Breast epithelium (tissue), 4 donors: ENCODE measurements around the gene MAGI3. TPM values are rescaled to one million over a fixed set of nuclear protein-coding genes. Genes with fewer than 3 reads are reported as not detected.

Experiments used
- DNase-seq, 2 donors: peaks; one replicate each; pipeline ENCODE4 v3.0.0-alpha.2; 2019; ENCODE audit warnings: low spot score in 2 of 2
- H3K27ac ChIP-seq, 2 donors: fragments of 200-600 bp; sonication (generic) in 1 of 2; one replicate each; pipeline ENCODE4 v1.5.1; 2016 to 2019; ENCODE audit warnings: mild to moderate bottlenecking in 1 of 2
- H3K27me3 ChIP-seq, 2 donors: fragments of 200-600 bp; sonication (generic) in 1 of 2; one replicate each; pipeline versions ENCODE4 v1.5.1 to v1.6.0; 2017 to 2019; ENCODE audit warnings: control low read depth in 1 of 2, mild to moderate bottlenecking in 1 of 2
- H3K36me3 ChIP-seq: fragments of 200-600 bp; one replicate; pipeline ENCODE4 v1.5.1; 2019
- H3K4me1 ChIP-seq, 2 donors: fragments of 200-600 bp; sonication (generic); one replicate each; pipeline ENCODE4 v1.5.1; 2016 to 2019; ENCODE audit warnings: control low read depth in 1 of 2
- H3K4me3 ChIP-seq, 3 donors: fragments of 200-600 bp; sonication (generic); 1 replicate in 2 of 3; 2 replicates in 1 of 3; pipeline ENCODE4 v1.5.1; 2016 to 2019; ENCODE audit warnings: mild to moderate bottlenecking in 3 of 3, moderate library complexity in 2 of 3
- H3K9me3 ChIP-seq, 2 donors: fragments of 200-600 bp; sonication (generic) in 1 of 2; one replicate each; pipeline ENCODE4 v1.5.1; 2016 to 2019; ENCODE audit warnings: control low read depth in 1 of 2
- CTCF ChIP-seq, 3 donors: fragments of 450-650 bp; IDR thresholded peaks; one replicate each; pipeline ENCODE4 v1.5.1; 2016 to 2017; ENCODE audit warnings: antibody characterized with exemption in 3 of 3, mild to moderate bottlenecking in 3 of 3, moderate library complexity in 3 of 3
- POLR2A ChIP-seq: fragments of 450-650 bp; IDR thresholded peaks from one replicate; pipeline ENCODE4 v1.6.1; 2016; ENCODE audit warnings: antibody characterized with exemption, mild to moderate bottlenecking, moderate library complexity
- POLR2AphosphoS5 ChIP-seq, 3 donors: sonication (generic); formaldehyde crosslinking; IDR thresholded peaks; one replicate each; pipeline ENCODE4 v1.6.1; 2017; ENCODE audit warnings: antibody characterized with exemption in 3 of 3
- intact Hi-C: fragments of 100-400 bp; cut with DNase I; formaldehyde crosslinking; loops from one replicate; pipeline ENCODE4 v1.15.1; 2023; ENCODE audit warnings: low total_unique reads
- total RNA-seq, 3 donors: library from RNA; depleted of rRNA; stranded (reverse); fragments of >200 nt; gene quantifications; one replicate each; pipeline ENCODE4 v1.1.0, GENCODE V29; 2016

The MAGI3 gene
- total RNA-seq, 3 donors from 2014 or later, result 14.9 to 66.9 (median 33.4) TPM

- intact Hi-C loops, result no loop called here
- Histone ChIP-seq H3K27ac (no peak overlapping the region), H3K4me3 (no peak overlapping the region), H3K4me1 (no peaks in the 10 kb centered on the region), H3K36me3 (no peaks in the 10 kb centered on the region), H3K27me3 (no peaks in the 10 kb centered on the region), H3K9me3 (no peaks in the 10 kb centered on the region)
- TF ChIP-seq POLR2A (no peak), CTCF (IDR thresholded peaks at IDR 0.05) (no peak), POLR2AphosphoS5 (IDR thresholded peaks at IDR 0.05) (no peak)
- DNase-seq, result no peak
Measured at GRCh38 chr1:113654883-113655282, 264.6 kb downstream of the MAGI3 start.

- DNase-seq, result no peak
- intact Hi-C loops, result no loop called here
- Histone ChIP-seq H3K27me3 (no peaks in the 10 kb centered on the region), H3K9me3 (no peaks in the 10 kb centered on the region), H3K27ac (no peak overlapping the region), H3K36me3 (no peaks in the 10 kb centered on the region), H3K4me3 (no peak overlapping the region), H3K4me1 (no peaks in the 10 kb centered on the region)
- TF ChIP-seq POLR2AphosphoS5 (IDR thresholded peaks at IDR 0.05), result no peak
- no peak for TF ChIP-seq POLR2A
- TF ChIP-seq CTCF (IDR thresholded peaks at IDR 0.05), result no peak
Measured at GRCh38 chr1:113657126-113657525, 266.8 kb downstream of the MAGI3 start.

GRCh38 chr1:113657556-113658063 is 267.3 kb downstream of the MAGI3 start:
- Histone ChIP-seq H3K27ac (no peak overlapping the region), H3K4me3 (no peak overlapping the region), H3K36me3 (no peaks in the 10 kb centered on the region), H3K4me1 (no peaks in the 10 kb centered on the region), H3K27me3 (no peaks in the 10 kb centered on the region), H3K9me3 (no peaks in the 10 kb centered on the region)
- TF ChIP-seq POLR2A (no peak), CTCF (IDR thresholded peaks at IDR 0.05) (no peak), POLR2AphosphoS5 (IDR thresholded peaks at IDR 0.05) (no peak)
- DNase-seq, result no peak
- intact Hi-C loops, result no loop called here

DNA sequence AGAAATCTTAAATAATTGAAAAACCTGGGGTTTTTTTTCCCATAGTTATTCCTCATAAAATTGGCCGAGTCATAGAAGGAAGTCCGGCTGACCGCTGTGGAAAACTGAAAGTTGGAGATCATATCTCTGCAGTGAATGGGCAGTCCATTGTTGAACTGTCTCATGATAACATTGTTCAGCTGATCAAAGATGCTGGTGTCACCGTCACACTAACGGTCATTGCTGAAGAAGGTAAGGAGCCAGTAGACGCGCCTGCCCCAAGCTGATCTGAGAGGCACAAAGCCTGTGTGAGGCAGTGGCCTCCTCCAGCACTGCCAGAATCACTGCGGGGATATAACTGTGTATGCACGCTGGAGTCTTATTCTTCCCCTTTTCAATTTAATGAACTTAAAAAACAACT is 268.7 kb downstream of the MAGI3 start:
- Histone ChIP-seq H3K4me1 (no peaks in the 10 kb centered on the region), H3K27ac (no peak overlapping the region), H3K9me3 (no peaks in the 10 kb centered on the region), H3K4me3 (no peak overlapping the region), H3K36me3 (no peaks in the 10 kb centered on the region), H3K27me3 (no peaks in the 10 kb centered on the region)
- TF ChIP-seq CTCF (IDR thresholded peaks at IDR 0.05) (no peak), POLR2AphosphoS5 (IDR thresholded peaks at IDR 0.05) (no peak), POLR2A (no peak)
- intact Hi-C loops, result no loop called here
- no peak for DNase-seq

GRCh38 chr1:113659556-113659955 is 269.2 kb downstream of the MAGI3 start:
- no peak for DNase-seq
- intact Hi-C loops, result no loop called here
- Histone ChIP-seq H3K36me3 (no peaks in the 10 kb centered on the region), H3K27ac (no peak overlapping the region), H3K27me3 (no peaks in the 10 kb centered on the region), H3K4me1 (no peaks in the 10 kb centered on the region), H3K4me3 (no peak overlapping the region), H3K9me3 (no peaks in the 10 kb centered on the region)
- TF ChIP-seq POLR2A (no peak), CTCF (IDR thresholded peaks at IDR 0.05) (no peak), POLR2AphosphoS5 (IDR thresholded peaks at IDR 0.05) (no peak)
